GM23338 (cell line): ENCODE measurements around the gene BFAR. TPM values are rescaled to one million over a fixed set of nuclear protein-coding genes. Genes with fewer than 3 reads are reported as not detected.
"Not testable (repeated sequence)": the region's sequence is repeated elsewhere in the genome, so short reads cannot be mapped to it uniquely, and the experiment has no call there.

ENCODE experiments used
- ATAC-seq: fragments of 200-7000 bp; cut with Tn5 transposase; 3 replicates; pipeline ENCODE4 v1.9.1; 2020
- DNase-seq: peaks from one replicate; pipeline ENCODE4 v3.0.0-alpha.2; 2015; ENCODE audit warnings: low spot score
- H2AFZ ChIP-seq: fragments of 200-600 bp; sonication (generic); 2 replicates; pipeline ENCODE4 v1.8.0; 2016; ENCODE audit warnings: antibody characterized with exemption, mild to moderate bottlenecking, moderate library complexity
- H3F3A ChIP-seq: fragments of 200-600 bp; sonication (generic); replicated peaks from 2 replicates; pipeline ENCODE4 v1.8.0; 2017; ENCODE audit warnings: antibody characterized with exemption, mixed run types, low read depth
- H3K27ac ChIP-seq: fragments of 200-600 bp; sonication (generic); 2 replicates; pipeline ENCODE4 v1.6.1; 2016; ENCODE audit warnings: low read depth
- H3K27me3 ChIP-seq: fragments of 200-600 bp; sonication (generic); 2 replicates; pipeline ENCODE4 v1.8.0; 2016; ENCODE audit warnings: mild to moderate bottlenecking, mixed run types, moderate library complexity; ENCODE audit not compliant: insufficient read depth
- H3K36me3 ChIP-seq: fragments of 200-600 bp; sonication (generic); 2 replicates; pipeline ENCODE4 v1.8.0; 2016; ENCODE audit warnings: mild to moderate bottlenecking; ENCODE audit not compliant: insufficient read depth
- H3K4me1 ChIP-seq: fragments of 200-600 bp; sonication (generic); 2 replicates; pipeline ENCODE4 v1.8.0; 2016; ENCODE audit warnings: mild to moderate bottlenecking, moderate library complexity; ENCODE audit not compliant: insufficient read depth
- H3K4me2 ChIP-seq: fragments of 200-600 bp; sonication (generic); 2 replicates; pipeline ENCODE4 v1.7.1; 2017; ENCODE audit warnings: mixed run types
- H3K4me3 ChIP-seq: fragments of 200-600 bp; sonication (generic); 2 replicates; pipeline ENCODE4 v1.6.1; 2016; ENCODE audit warnings: mixed run types
- H3K79me2 ChIP-seq: fragments of 200-600 bp; sonication (generic); replicated peaks from 2 replicates; pipeline ENCODE4 v1.8.0; 2017; ENCODE audit warnings: mild to moderate bottlenecking; ENCODE audit not compliant: insufficient read depth
- H3K9me2 ChIP-seq: fragments of 200-600 bp; sonication (generic); 2 replicates; pipeline ENCODE4 v1.8.0; 2017; ENCODE audit not compliant: insufficient read depth
- H4K20me1 ChIP-seq: fragments of 200-600 bp; sonication (generic); replicated peaks from 2 replicates; pipeline ENCODE4 v1.8.0; 2017; ENCODE audit warnings: mild to moderate bottlenecking; ENCODE audit not compliant: insufficient read depth
- H3K27ac Mint-ChIP-seq: 2 replicates; pipeline ENCODE4 v1.8.0; 2020; ENCODE audit warnings: inconsistent platforms, mild to moderate bottlenecking, moderate library complexity, mixed read lengths
- H3K27me3 Mint-ChIP-seq: 3 replicates; pipeline ENCODE4 v1.8.0; 2022; ENCODE audit warnings: low read depth, mild to moderate bottlenecking, moderate library complexity, mixed read lengths, inconsistent platforms; ENCODE audit not compliant: insufficient read depth, poor library complexity
- H3K36me3 Mint-ChIP-seq: 3 replicates; pipeline ENCODE4 v1.8.0; 2021; ENCODE audit warnings: low read depth, mild to moderate bottlenecking, inconsistent platforms, moderate library complexity, mixed read lengths
- H3K4me1 Mint-ChIP-seq: 3 replicates; pipeline ENCODE4 v1.8.0; 2020; ENCODE audit warnings: mild to moderate bottlenecking, inconsistent platforms, mixed read lengths
- H3K4me3 Mint-ChIP-seq: 3 replicates; pipeline ENCODE4 v1.8.0; 2021; ENCODE audit warnings: moderate library complexity, mild to moderate bottlenecking, inconsistent platforms, mixed read lengths
- H3K9me3 Mint-ChIP-seq: 3 replicates; pipeline ENCODE4 v1.8.0; 2020; ENCODE audit warnings: moderate library complexity, mild to moderate bottlenecking, inconsistent platforms, mixed read lengths
- CREB1 ChIP-seq: fragments of 250-450 bp; sonication (Bioruptor Pico); IDR thresholded peaks from 2 replicates; pipeline ENCODE4 v1.5.0; 2020; ENCODE audit warnings: low read depth, mild to moderate bottlenecking, moderate library complexity
- EZH2phosphoT487 ChIP-seq: fragments of 200-600 bp; sonication (generic); IDR thresholded peaks from one replicate; pipeline ENCODE4 v1.8.1; 2018; ENCODE audit warnings: antibody characterized with exemption; ENCODE audit not compliant: unreplicated experiment
- NANOG ChIP-seq: IDR thresholded peaks from 2 replicates; pipeline ENCODE4 v1.6.1; 2016; ENCODE audit warnings: antibody characterized with exemption, borderline replicate concordance
- STAT1 ChIP-seq: IDR thresholded peaks from one replicate; pipeline ENCODE4 v1.6.1; 2016; ENCODE audit warnings: antibody characterized with exemption; ENCODE audit not compliant: unreplicated experiment
- ZNF114 ChIP-seq: fragments of 250-450 bp; sonication (Bioruptor Pico); IDR thresholded peaks from 2 replicates; pipeline ENCODE4 v1.5.0; 2020; ENCODE audit warnings: mild to moderate bottlenecking, moderate library complexity
- ZNF331 ChIP-seq: fragments of 250-450 bp; sonication (Bioruptor Pico); IDR thresholded peaks from 2 replicates; pipeline ENCODE4 v1.5.0; 2020; ENCODE audit warnings: low read depth, mild to moderate bottlenecking, moderate library complexity
- ZNF462 ChIP-seq: fragments of 250-450 bp; sonication (Bioruptor Pico); IDR thresholded peaks from 2 replicates; pipeline ENCODE4 v1.5.0; 2020; ENCODE audit warnings: mild to moderate bottlenecking, moderate library complexity
- polyA plus RNA-seq: library from polyadenylated mRNA; unstranded; fragments of >200 nt; fragmentation: Nextera tagmentation; extraction: Ambion mirVana; gene quantifications from 2 replicates; pipeline ENCODE4 v1.2.1, GENCODE V29; 2016
- total RNA-seq: library from RNA; depleted of rRNA; stranded (reverse); fragments of >200 nt; shearing (Covaris generic); gene quantifications from 2 replicates; pipeline ENCODE4 v1.2.3, GENCODE V29; 2014

The BFAR gene
- total and polyA plus RNA-seq, 2 experiments from 2014 or later, result 54.4 to 126 TPM

GRCh38 chr16:14636179-14636950 is 3.6 kb downstream of the BFAR start:
- peak overlapping the region; percentile 97 for H3K27ac Mint-ChIP-seq
- not testable (repeated sequence) for H3K9me3 Mint-ChIP-seq, H3K36me3 ChIP-seq, H3K9me2 ChIP-seq, ATAC-seq, H3K27me3 Mint-ChIP-seq, H3K27me3 ChIP-seq, H2AFZ ChIP-seq
- Histone ChIP-seq H4K20me1 (peaks cover 19% of the 10 kb centered on the region), H3K27ac (peak overlapping the region; percentile 99), H3K4me2 (peak overlapping the region; percentile 90), H3F3A (peaks cover 18% of the 10 kb centered on the region), H3K4me3 (peak overlapping the region; percentile 78), H3K79me2 (peaks cover 70% of the 10 kb centered on the region), H3K4me1 (peaks cover 36% of the 10 kb centered on the region)
- peak overlapping the region; percentile 57 for H3K4me3 Mint-ChIP-seq
- H3K36me3 Mint-ChIP-seq, result peaks cover 50% of the 10 kb centered on the region
- DNase-seq, result peak; percentile 35
- peaks cover 53% of the 10 kb centered on the region for H3K4me1 Mint-ChIP-seq

- peak overlapping the region; percentile 99 for H3K27ac ChIP-seq
- not testable (repeated sequence) for ATAC-seq
- H3K27ac Mint-ChIP-seq, result peak overlapping the region; percentile 97
These were observed 4.1 kb downstream of the BFAR start for GRCh38 chr16:14636951-14637240.

GRCh38 chr16:14640538-14640937 is 7.8 kb downstream of the BFAR start:
- peaks cover 60% of the 10 kb centered on the region for H3K36me3 Mint-ChIP-seq
- ATAC-seq, result no peak
- H3K27ac Mint-ChIP-seq, result peak overlapping the region; percentile 86

More at GRCh38 chr16:14636951-14637240, 4.1 kb downstream of the BFAR start:
- H3K4me3 Mint-ChIP-seq, result peak overlapping the region; percentile 57
- peak overlapping the region; percentile 78 for H3K4me3 ChIP-seq
- H3K36me3 ChIP-seq, H3K9me3 Mint-ChIP-seq, H3K27me3 Mint-ChIP-seq, H3K27me3 ChIP-seq, H2AFZ ChIP-seq, DNase-seq, H3K9me2 ChIP-seq: not testable (repeated sequence)
- H3K4me1 Mint-ChIP-seq, result peaks cover 54% of the 10 kb centered on the region
- peaks cover 23% of the 10 kb centered on the region for H4K20me1 ChIP-seq
- peaks cover 76% of the 10 kb centered on the region for H3K79me2 ChIP-seq
- H3F3A ChIP-seq, result peaks cover 18% of the 10 kb centered on the region
- H3K4me2 ChIP-seq, result peak overlapping the region; percentile 68
- H3K36me3 Mint-ChIP-seq, result peaks cover 50% of the 10 kb centered on the region
- H3K4me1 ChIP-seq, result peaks cover 42% of the 10 kb centered on the region

More at GRCh38 chr16:14640538-14640937, 7.8 kb downstream of the BFAR start:
- Histone ChIP-seq H3K9me2 (no peaks in the 10 kb centered on the region), H4K20me1 (peaks cover 21% of the 10 kb centered on the region), H3K36me3 (peaks cover 24% of the 10 kb centered on the region), H3K4me3 (no peak overlapping the region), H3K4me2 (no peak overlapping the region), H3K79me2 (peaks cover 89% of the 10 kb centered on the region), H3K27me3 (no peaks in the 10 kb centered on the region), H3K4me1 (peaks cover 37% of the 10 kb centered on the region), H3K27ac (peak overlapping the region; percentile 65), H2AFZ (no peak overlapping the region), H3F3A (peaks cover 9% of the 10 kb centered on the region)
- DNase-seq, result no peak
- H3K4me1 Mint-ChIP-seq, result peaks cover 45% of the 10 kb centered on the region
- no peaks in the 10 kb centered on the region for H3K27me3 Mint-ChIP-seq
- H3K4me3 Mint-ChIP-seq, result no peak overlapping the region
- TF ChIP-seq EZH2phosphoT487 (no peak), ZNF114 (CRISPR knock-in tag) (no peak), NANOG (no peak), STAT1 (no peak), ZNF462 (no peak), CREB1 (CRISPR knock-in tag) (no peak), ZNF331 (CRISPR knock-in tag) (no peak)
- no peaks in the 10 kb centered on the region for H3K9me3 Mint-ChIP-seq
